IMR-90 (cell line): ENCODE measurements around the gene SYNPO2. TPM values are rescaled to one million over a fixed set of nuclear protein-coding genes. Genes with fewer than 3 reads are reported as not detected.

Experiments
- ATAC-seq: fragments of 200-7000 bp; cut with Tn5 transposase; 2 replicates; pipeline ENCODE4 v1.9.1; 2020; ENCODE audit warnings: low read depth, mild to moderate bottlenecking, moderate library complexity
- BruUV-seq: library from RNA; stranded (reverse); fragments of 400-500 nt; replicated peaks from 2 replicates; lab custom pipeline; 2021; lab: Mats Ljungman, UMichigan
- CTCF ChIA-PET: fragments of 300-600 bp; formaldehyde crosslinking; extraction: SDS; loops from one replicate; lab custom pipeline; 2021; ENCODE audit warnings: antibody characterized with exemption; lab: Yijun Ruan, JAX
- POLR2A ChIA-PET: fragments of 300-600 bp; sonication (Branson Sonifier 250); formaldehyde crosslinking; loops from one replicate; lab custom pipeline; 2022; ENCODE audit warnings: antibody characterized with exemption; ENCODE audit not compliant: unreplicated experiment; lab: Charles Lee
- DNase-seq: peaks from one replicate; pipeline ENCODE4 v3.0.0; 2013
- H2AFZ ChIP-seq: replicated peaks from 2 replicates; pipeline ENCODE3; 2013; ENCODE audit warnings: low read length, mild to moderate bottlenecking; ENCODE audit not compliant: poor library complexity
- H2AK5ac ChIP-seq: 2 replicates; pipeline ENCODE4 v1.6.1; 2013; ENCODE audit warnings: low read depth, low read length, inconsistent platforms
- H2AK9ac ChIP-seq: replicated peaks from 2 replicates; pipeline ENCODE3; 2013; ENCODE audit warnings: mild to moderate bottlenecking, low read depth, low read length, moderate library complexity; ENCODE audit not compliant: poor library complexity
- H2BK120ac ChIP-seq: 2 replicates; pipeline ENCODE4 v1.6.1; 2013; ENCODE audit warnings: low read depth, low read length, inconsistent platforms
- H2BK15ac ChIP-seq: 3 replicates; pipeline ENCODE4 v1.6.1; 2013; ENCODE audit warnings: low read depth, low read length, inconsistent platforms
- H2BK20ac ChIP-seq: 2 replicates; pipeline ENCODE4 v1.6.1; 2013; ENCODE audit warnings: low read depth, mild to moderate bottlenecking, inconsistent platforms, low read length, moderate library complexity
- H2BK5ac ChIP-seq: 2 replicates; pipeline ENCODE4 v1.6.1; 2013; ENCODE audit warnings: mild to moderate bottlenecking, low read depth, low read length, inconsistent platforms; ENCODE audit not compliant: poor library complexity, severe bottlenecking
- H3K14ac ChIP-seq: replicated peaks from 2 replicates; pipeline ENCODE4 v1.6.1; 2013; ENCODE audit warnings: low read depth, low read length, inconsistent platforms
- H3K18ac ChIP-seq: 2 replicates; pipeline ENCODE4 v1.6.1; 2013; ENCODE audit warnings: low read depth, low read length, control low read depth
- H3K23ac ChIP-seq: 2 replicates; pipeline ENCODE4 v1.6.1; 2013; ENCODE audit warnings: low read depth, low read length, inconsistent platforms
- H3K27ac ChIP-seq: 2 replicates; pipeline ENCODE4 v1.5.1; 2013; ENCODE audit warnings: mild to moderate bottlenecking, control low read depth, low read length; ENCODE audit not compliant: insufficient read depth
- H3K27me3 ChIP-seq: 2 replicates; pipeline ENCODE4 v1.6.1; 2013; ENCODE audit warnings: low read length; ENCODE audit not compliant: control insufficient read depth, insufficient read depth
- H3K36me3 ChIP-seq: 2 replicates; pipeline ENCODE4 v1.6.1; 2013; ENCODE audit warnings: low read length, mixed read lengths; ENCODE audit not compliant: control insufficient read depth, insufficient read depth
- H3K4ac ChIP-seq: 2 replicates; pipeline ENCODE4 v1.6.1; 2013; ENCODE audit warnings: low read depth, low read length, inconsistent platforms
- H3K4me1 ChIP-seq: 2 replicates; pipeline ENCODE4 v1.6.1; 2013; ENCODE audit warnings: low read length, mixed read lengths; ENCODE audit not compliant: control insufficient read depth, insufficient read depth
- H3K4me2 ChIP-seq: 2 replicates; pipeline ENCODE4 v1.6.1; 2013; ENCODE audit warnings: low read depth, mild to moderate bottlenecking, control low read depth, low read length, moderate library complexity
- H3K4me3 ChIP-seq: 2 replicates; pipeline ENCODE4 v1.5.1; 2013; ENCODE audit warnings: low read depth, mild to moderate bottlenecking, control low read depth, low read length, moderate library complexity; ENCODE audit not compliant: insufficient read depth
- H3K56ac ChIP-seq: 2 replicates; pipeline ENCODE4 v1.6.1; 2013; ENCODE audit warnings: low read length, inconsistent platforms; ENCODE audit not compliant: insufficient read depth; ENCODE audit errors: extremely low read depth
- H3K79me1 ChIP-seq, 2 experiments: 2 replicates each; pipeline ENCODE4 v1.6.1; 2013; ENCODE audit warnings: low read length in 2 of 2, inconsistent platforms in 1 of 2, low read depth in 1 of 2
- H3K9ac ChIP-seq: 2 replicates; pipeline ENCODE4 v1.6.1; 2013; ENCODE audit warnings: low read depth, low read length, control low read depth
- H3K9me1 ChIP-seq: 2 replicates; pipeline ENCODE4 v1.6.1; 2013; ENCODE audit warnings: low read length, inconsistent platforms; ENCODE audit not compliant: insufficient read depth
- H3K9me3 ChIP-seq: 2 replicates; pipeline ENCODE4 v1.6.1; 2013; ENCODE audit warnings: low read length; ENCODE audit not compliant: control insufficient read depth, insufficient read depth
- H4K20me1 ChIP-seq: 2 replicates; pipeline ENCODE4 v1.6.1; 2013; ENCODE audit warnings: low read length, inconsistent platforms; ENCODE audit not compliant: insufficient read depth
- H4K5ac ChIP-seq: 2 replicates; pipeline ENCODE4 v1.6.1; 2013; ENCODE audit warnings: mild to moderate bottlenecking, low read depth, low read length, control low read depth
- H4K8ac ChIP-seq, 2 experiments: 2 replicates each; pipeline ENCODE4 v1.6.1; 2013; ENCODE audit warnings: low read depth in 2 of 2, low read length in 2 of 2, control low read depth in 1 of 2, inconsistent platforms in 1 of 2
- H4K91ac ChIP-seq: 2 replicates; pipeline ENCODE4 v1.6.1; 2013; ENCODE audit warnings: low read depth, low read length, inconsistent platforms; ENCODE audit not compliant: insufficient read depth
- CEBPB ChIP-seq: IDR thresholded peaks from 2 replicates; pipeline ENCODE4 v1.6.1; 2012; ENCODE audit warnings: low read depth, low read length, improper control_type of control experiment
- FOS ChIP-seq: fragments of 150-350 bp; IDR thresholded peaks from 2 replicates; pipeline ENCODE4 v1.6.1; 2016; ENCODE audit warnings: low read depth, low read length
- MXI1 ChIP-seq: IDR thresholded peaks from 2 replicates; pipeline ENCODE4 v1.6.1; 2012; ENCODE audit warnings: low read depth, mild to moderate bottlenecking, low read length, moderate library complexity, borderline replicate concordance
- RAD21 ChIP-seq: IDR thresholded peaks from 2 replicates; pipeline ENCODE4 v1.6.1; 2012; ENCODE audit warnings: low read length, improper control_type of control experiment
- SMC3 ChIP-seq: fragments of 150-350 bp; IDR thresholded peaks from 2 replicates; pipeline ENCODE4 v1.6.1; 2016; ENCODE audit warnings: low read depth, mild to moderate bottlenecking, antibody characterized with exemption, low read length, moderate library complexity
- WGBS, 2 experiments: methylation state at CpG; one replicate each; pipeline versions ENCODE4 v1.1.5 to v1.1.7; 2013; ENCODE audit warnings: missing lambda C conversion rate in 2 of 2; ENCODE audit not compliant: insufficient read length in 1 of 2; ENCODE audit errors: extremely low coverage in 2 of 2; 5-methylcytosine and 5-hydroxymethylcytosine counted together
- dilution Hi-C: fragments of 300-500 bp; cut with HindIII; formaldehyde crosslinking; loops from one replicate; pipeline ENCODE4 v1.14.3; 2018; ENCODE audit warnings: low sequenced_read_pairs; ENCODE audit not compliant: unreplicated experiment
- in situ Hi-C: fragments of 300-500 bp; cut with MboI; formaldehyde crosslinking; loops from 3 replicates; pipeline ENCODE4 v1.14.3; 2019; ENCODE audit warnings: low sequenced_read_pairs, inconsistent platforms, mixed read lengths
- intact Hi-C: fragments of 100-400 bp; cut with micrococcal nuclease; formaldehyde crosslinking; loops from 2 replicates; pipeline ENCODE4 v1.10.0; 2022
- polyA plus RNA-seq, 3 experiments: library from polyadenylated mRNA; depleted of rRNA; stranded (reverse); fragments of >200 nt; gene quantifications; 2 replicates each; pipeline ENCODE4 v1.2.3, GENCODE V29; 2012; ENCODE audit warnings: low replicate concordance in 1 of 3
- total RNA-seq: library from RNA; depleted of rRNA; stranded (reverse); fragments of >200 nt; gene quantifications from 2 replicates; pipeline ENCODE4 v1.2.3, GENCODE V29; 2012
- TF ChIP-seq, protein P1 (sequence below): fragments of 150-350 bp; IDR thresholded peaks from 2 replicates; pipeline ENCODE4 v1.6.1; 2017; ENCODE audit warnings: mild to moderate bottlenecking, antibody characterized with exemption, low read length, low read depth

The SYNPO2 gene
- total and polyA plus RNA-seq, 2 of the 4 experiments (the other 2 are of a cell fraction): 0.99 to 1.8 TPM

DNA sequence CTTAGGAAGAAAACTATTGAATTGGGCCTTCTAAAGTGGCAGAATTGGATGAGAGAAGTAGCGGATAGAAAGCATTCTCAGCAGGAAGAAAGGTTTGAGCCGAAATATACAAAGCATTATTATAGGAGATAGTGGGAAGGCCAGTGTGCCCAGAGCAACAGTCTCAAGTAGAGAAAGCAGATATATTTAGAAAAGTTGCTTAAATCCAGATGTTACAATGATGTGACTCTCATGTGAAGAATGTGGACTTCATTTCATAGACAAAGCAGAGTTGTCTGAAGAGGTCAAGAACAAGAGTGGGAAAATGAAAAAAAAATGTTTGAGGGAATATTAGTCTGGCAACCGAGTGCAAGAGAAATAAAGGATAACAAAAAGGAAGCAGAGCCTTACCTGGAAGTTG is 66.9 kb downstream of the SYNPO2 start:
- Histone ChIP-seq H4K20me1 (no peaks in the 10 kb centered on the region), H4K8ac (no peak overlapping the region), H2AFZ (no peak overlapping the region), H3K27ac (no peak overlapping the region), H3K56ac (no peak overlapping the region), H3K4ac (no peak overlapping the region), H2BK5ac (no peak overlapping the region), H2AK5ac (no peak overlapping the region), H3K4me3 (no peak overlapping the region), H3K36me3 (no peaks in the 10 kb centered on the region), H3K18ac (no peak overlapping the region), H2BK20ac (no peak overlapping the region), H2AK9ac (no peak overlapping the region), H4K91ac (no peak overlapping the region), H2BK120ac (no peak overlapping the region), H3K9me3 (no peaks in the 10 kb centered on the region), H4K5ac (no peak overlapping the region), H3K79me1 (no peaks in the 10 kb centered on the region), H3K14ac (no peak overlapping the region), H3K9ac (no peak overlapping the region), H3K23ac (no peak overlapping the region), H3K9me1 (no peaks in the 10 kb centered on the region; the same call in 1 of the 2 replicates), H2BK15ac (no peak overlapping the region), H3K4me1 (no peaks in the 10 kb centered on the region), H3K4me2 (no peak overlapping the region), H3K27me3 (no peaks in the 10 kb centered on the region)
- no peak for DNase-seq
- intact Hi-C loops (no loop called here), in situ Hi-C loops (loop anchor here (25.0 kb wide), 1 partner anchor 418 kb away; no protein-coding TSS in a partner anchor), dilution Hi-C loops (no loop called here)
- TF ChIP-seq RAD21: no peak
- TF ChIP-seq MXI1: no peak
- TF ChIP-seq SMC3: no peak
- TF ChIP-seq, protein P1, sequence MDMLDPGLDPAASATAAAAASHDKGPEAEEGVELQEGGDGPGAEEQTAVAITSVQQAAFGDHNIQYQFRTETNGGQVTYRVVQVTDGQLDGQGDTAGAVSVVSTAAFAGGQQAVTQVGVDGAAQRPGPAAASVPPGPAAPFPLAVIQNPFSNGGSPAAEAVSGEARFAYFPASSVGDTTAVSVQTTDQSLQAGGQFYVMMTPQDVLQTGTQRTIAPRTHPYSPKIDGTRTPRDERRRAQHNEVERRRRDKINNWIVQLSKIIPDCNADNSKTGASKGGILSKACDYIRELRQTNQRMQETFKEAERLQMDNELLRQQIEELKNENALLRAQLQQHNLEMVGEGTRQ: no peak
- TF ChIP-seq CEBPB: no peak
- no peak for TF ChIP-seq FOS
- ChIA-PET POLR2A (no interaction called here), CTCF (no interaction called here)
- ATAC-seq: no peak
- WGBS, 2 experiments: 86% methylated on average over 1 of the region's 3 CpGs; no CpG with 5 or more reads in 1 of the 2 experiments
- no TSS peak for BruUV-seq
